GM19397 (cell line): ENCODE results near the gene C15orf61.

Experiments used
- ATAC-seq: cut with Tn5 transposase; IDR thresholded peaks from one replicate; pipeline ENCODE4 v1.9.1; 2021; ENCODE audit warnings: mild to moderate bottlenecking, moderate library complexity; ENCODE audit not compliant: unreplicated experiment

Gene C15orf61

GRCh38 chr15:67512933-67513714, 7.8 kb upstream of the C15orf61 start:
- ATAC-seq: no peak

DNA sequence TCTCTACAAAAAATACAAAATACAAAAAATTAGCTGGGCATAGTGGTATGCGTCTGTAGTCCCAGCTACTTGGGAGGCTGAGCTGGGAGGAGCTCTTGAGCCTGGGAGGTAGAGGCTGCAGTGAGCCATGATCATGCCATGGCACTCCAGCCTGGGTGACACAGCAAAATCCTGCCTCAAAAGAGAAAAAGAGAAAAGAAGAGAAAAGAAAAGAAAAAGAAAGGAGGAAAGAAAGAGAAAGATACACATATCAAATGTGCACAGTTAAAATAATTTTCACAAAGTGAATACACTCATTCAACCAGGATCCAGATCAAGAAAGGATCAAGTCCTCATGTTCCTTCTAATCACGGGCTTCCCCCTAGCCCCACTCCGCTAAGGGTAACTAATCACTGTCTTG, 5.8 kb upstream of the C15orf61 start:
- ATAC-seq: no peak

DNA sequence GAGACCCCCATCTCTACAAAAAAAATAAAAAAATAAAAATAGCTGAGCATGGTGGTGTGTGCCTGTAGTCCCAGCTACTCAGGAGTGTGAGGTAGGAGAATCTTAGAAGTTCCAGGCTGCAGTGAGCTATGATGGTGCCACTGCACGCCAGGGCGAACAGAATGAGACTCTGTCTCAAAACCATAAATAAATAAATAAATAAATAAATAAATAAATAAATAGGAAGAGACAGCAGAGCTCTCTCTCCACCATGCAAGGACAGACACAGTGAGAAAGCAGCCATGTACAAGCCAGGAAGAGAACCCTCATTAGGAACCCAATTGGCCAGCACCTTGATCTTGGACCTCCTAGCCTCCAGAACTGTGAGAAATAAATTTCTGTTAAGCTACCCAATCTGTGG, 5.4 kb upstream of the C15orf61 start:
- no peak for ATAC-seq

DNA sequence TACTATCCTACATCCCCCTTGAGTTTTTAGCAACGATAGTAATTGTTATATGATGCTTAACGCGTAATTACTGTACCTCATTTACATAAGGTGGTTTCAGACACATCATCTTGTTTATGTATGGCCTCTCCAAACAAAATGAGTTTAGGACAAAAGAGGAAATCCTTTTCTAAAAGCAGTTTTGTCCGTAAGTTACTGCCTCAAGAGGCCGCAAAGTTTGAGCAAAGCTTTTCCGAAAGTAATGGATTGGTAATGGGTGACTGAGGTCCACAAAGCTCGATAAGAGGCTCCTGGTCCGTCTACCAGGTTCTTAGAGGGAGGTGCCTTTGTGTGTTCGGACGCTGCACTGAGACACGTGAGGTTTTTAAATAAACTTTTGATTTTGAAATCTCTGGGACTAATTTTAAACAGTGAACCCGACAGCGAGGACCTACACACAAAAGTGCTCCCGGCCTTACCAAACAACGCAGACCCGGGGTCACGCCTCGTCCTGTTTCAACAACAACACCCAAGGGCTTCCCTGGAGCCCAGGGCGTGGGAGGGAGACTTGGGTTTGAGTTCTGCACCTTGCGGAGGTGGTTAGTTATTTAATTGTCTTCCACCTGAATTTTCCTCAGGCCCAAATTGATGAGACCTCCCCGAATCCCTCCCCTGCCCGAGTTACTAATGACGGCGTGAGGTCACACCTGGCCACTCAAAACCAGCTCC, 456 bp upstream of the C15orf61 start:
- ATAC-seq: no peak

DNA sequence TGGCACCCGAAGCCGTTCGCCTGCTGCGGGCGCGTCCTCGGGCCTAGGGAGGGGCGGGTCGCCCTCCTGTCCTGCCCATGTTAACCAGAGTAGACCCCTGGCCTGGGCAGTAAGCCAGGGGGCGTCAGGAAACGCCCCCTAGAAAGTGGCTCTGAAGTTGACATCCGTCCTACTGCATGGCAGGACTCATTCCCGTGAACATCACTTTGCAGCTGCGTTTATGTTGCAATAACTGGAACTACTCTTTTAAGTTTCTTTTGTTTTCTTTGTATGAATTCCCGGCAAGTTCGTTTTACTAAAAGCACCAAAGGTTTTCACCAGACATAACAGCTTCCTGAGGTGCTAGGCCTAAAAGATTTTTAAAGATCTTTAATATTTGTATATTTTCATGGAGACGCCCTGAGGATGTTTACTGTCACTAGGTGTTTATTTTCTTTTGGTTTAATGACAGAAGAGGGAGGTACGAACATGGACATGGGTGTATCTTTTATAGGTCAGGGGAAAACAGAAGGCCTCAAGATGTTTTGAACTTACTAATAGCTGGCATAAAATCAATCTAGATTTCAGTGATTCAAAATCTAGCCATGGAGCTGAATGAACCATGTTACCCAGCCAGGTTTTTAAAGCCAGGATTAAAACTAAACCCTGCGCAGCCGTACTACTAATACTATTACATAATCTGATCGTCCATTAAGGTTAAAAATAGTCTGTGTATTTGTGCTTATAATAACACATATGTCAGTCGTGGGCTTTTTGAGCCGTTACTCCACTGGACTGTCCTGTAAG, 1.0 kb downstream of the C15orf61 start:
- ATAC-seq: no peak

DNA sequence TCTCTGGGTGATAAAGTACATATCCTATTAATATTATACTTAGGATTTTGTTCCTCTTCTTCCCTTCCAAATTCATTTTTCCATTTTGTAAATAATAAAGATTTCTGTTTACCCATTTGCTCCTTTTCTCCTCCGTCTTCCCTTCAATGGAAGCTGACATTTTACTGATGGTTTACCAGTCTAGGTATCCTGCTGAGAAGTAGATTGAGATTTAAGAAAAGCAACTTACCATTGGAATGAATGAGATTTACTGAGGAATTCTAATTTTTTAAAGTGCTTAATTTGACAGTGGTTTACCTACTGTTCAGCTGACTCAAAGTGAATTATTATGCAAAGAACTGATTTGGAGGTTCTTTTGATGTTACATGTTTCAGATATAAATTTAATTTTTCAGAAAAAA, 2.4 kb downstream of the C15orf61 start:
- no peak for ATAC-seq

- no peak for ATAC-seq
Measured at GRCh38 chr15:67524235-67524634, 3.3 kb downstream of the C15orf61 start.

DNA sequence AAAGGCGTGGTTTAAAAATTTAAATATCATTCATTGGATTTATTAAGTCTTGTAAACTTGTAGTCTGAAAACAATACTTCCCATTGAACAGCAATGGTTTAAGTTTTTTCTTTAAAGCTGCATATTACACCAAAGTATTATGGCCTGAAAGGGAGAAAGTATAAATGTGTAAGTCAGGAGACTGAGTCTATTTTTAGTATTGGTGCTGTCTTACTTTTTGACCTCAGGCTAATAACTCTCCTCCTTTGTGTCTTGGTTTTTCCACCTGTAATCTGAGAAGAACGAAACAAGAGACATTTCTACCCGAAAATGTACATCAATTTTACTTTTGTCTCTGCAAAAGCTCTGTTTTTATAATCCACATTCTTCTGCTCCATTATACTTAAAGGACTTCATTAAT, 7.6 kb downstream of the C15orf61 start:
- no peak for ATAC-seq

- no peak for ATAC-seq
Measured at GRCh38 chr15:67531379-67531914, 10.5 kb downstream of the C15orf61 start.

- ATAC-seq: no peak
Measured at GRCh38 chr15:67533873-67534272, 12.9 kb downstream of the C15orf61 start.

DNA sequence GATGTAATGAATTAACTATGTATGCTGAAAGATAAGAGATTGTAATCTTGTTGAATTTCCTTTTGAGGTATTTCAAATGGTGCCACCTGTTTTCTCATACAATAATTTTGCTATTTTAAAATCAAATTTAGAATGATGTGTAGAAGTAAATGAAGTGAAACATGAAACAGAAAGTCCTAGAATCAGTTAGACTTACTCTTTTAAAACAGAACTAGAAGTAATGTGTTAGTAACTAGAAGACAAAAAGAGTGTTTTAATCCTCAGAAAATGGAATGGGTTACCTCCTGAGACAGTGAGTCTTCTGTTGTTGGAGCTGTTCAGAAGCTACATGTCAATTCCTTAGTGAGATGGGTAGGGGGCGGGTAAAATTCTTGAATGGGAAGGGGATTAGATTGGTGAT, 13.4 kb downstream of the C15orf61 start:
- ATAC-seq: no peak

DNA sequence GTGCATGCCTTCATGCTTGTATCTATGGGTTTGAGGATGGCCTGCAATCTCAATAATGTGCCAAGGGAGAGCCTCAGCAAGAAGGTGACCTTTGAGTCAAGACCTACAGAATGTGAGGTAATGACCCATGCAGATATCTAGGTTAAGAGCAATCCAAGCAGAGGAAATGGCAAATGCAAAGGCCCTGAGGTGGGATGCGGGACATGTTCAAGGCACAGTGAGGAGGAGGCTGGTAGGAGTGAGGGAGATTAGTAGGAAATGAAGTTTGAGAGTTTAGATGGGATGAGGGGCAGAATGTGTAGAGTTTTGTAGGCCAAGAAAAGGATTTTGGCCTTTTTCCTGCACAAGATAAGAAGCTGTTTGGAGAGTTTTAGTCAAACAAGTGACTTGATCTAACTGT, 16.8 kb downstream of the C15orf61 start:
- no peak for ATAC-seq

GRCh38 chr15:67542420-67543347, 21.8 kb downstream of the C15orf61 start, which contains the start of gene MAP2K5:
Gene MAP2K5, plus strand, starts transcription at chr15:67542703. Its CDS starts 633 bp downstream, at chr15:67543336.
- ATAC-seq: peak; percentile 52

- ATAC-seq: no peak
Measured at GRCh38 chr15:67543348-67543718, 22.4 kb downstream of the C15orf61 start.

DNA sequence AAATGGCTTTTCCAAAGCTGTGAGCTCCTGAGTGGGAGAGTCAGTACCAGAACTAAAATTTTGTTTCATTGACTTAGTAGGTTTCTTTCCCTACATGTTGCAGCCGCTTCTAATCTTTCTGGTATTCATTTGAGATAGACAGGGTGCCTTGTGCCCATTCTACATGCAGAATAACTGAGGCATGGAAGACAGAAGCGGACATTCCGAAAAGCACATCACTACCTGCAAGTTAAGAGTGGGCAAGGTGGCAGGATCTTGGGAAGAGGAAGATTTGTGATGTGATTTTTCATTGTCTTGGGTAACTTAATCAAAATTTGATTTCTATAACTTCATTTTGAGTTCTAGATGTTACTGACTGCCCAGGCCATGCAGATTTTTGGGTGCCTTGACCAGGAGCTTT, 23.5 kb downstream of the C15orf61 start:
- ATAC-seq: no peak

GRCh38 chr15:67545864-67546263, 24.9 kb downstream of the C15orf61 start:
- no peak for ATAC-seq

DNA sequence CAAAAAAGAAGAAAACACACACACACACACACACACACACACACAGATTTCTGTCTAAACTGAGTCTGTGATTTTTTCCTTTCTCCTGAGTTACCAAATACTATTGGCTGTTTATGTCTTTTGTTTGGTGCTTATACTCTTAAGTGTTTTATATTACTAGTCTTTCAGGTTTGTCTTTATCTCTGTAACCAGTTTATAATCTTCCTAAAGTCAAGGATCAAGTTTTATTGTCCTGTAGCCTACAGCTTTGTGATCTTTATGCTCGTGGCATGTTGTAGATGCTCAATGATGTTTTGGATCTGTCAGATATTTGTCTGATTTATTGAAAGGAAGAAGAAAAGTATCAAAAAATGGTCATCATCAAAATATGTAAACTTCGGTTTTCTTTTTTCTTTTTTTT, 26.1 kb downstream of the C15orf61 start:
- no peak for ATAC-seq

DNA sequence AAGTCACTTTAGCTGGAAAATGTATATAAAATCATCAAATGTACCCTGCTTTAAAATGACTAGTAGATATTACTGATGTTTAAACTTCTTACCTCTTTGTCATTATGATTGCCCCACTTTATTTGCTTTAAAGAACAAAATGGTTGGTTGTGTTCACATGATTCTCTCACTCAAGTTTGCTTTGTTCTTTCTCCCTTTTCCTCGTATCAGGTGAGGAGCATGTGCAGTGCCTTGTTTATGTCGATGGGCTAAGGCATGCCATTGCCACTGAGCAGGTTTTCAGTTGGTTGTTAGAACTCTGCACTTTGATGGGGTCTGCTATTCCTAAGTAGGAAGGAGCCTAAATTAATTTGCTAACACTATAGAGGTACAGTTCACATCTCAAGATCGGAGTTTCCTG, 26.9 kb downstream of the C15orf61 start:
- ATAC-seq: no peak

DNA sequence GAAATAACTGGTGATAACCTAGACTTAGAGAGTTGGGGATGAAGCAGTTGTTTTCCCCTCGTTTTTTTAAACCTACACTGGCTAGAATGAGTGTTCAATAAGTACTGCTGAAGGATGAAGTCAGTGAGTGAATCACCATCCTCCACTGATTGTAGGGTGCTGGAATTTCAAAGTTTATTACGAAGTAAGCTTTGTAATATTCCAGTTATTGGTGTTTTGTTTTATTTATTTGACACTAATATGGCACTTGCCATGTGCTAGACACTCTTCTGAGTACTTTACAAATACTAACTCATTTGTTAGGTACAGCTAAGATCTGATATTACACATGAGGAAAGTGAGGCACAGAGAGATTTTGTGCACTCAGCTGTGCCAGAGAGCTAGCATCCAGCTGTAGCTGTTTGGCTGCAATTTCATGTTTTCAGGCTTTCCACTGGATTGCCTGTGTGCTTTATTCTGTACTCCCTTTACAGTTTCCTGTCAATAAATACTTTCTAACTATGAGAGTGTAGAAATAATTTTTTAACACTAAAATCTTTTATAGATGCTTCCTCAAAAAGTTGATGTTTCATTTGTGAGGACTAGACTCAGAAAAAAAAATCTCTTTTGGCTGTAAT, 27.4 kb downstream of the C15orf61 start:
- ATAC-seq: no peak
